Right cardiac atrium (tissue), 5 donors: ENCODE measurements around the gene MRPL17. TPM values are rescaled to one million over a fixed set of nuclear protein-coding genes. Genes with fewer than 3 reads are reported as not detected.

Experiments used
- ATAC-seq, 2 donors: fragments of 200-7000 bp; cut with Tn5 transposase; one replicate each; pipeline versions ENCODE4 v1.8.0 to v1.9.1; 2020; ENCODE audit warnings: moderate library complexity in 2 of 2, mild to moderate bottlenecking in 1 of 2
- DNase-seq, 3 donors: peaks; one replicate each; pipeline ENCODE4 v3.0.0-alpha.2; 2020
- H3K27ac ChIP-seq: one replicate; pipeline ENCODE4 v1.5.1; 2013; ENCODE audit warnings: mild to moderate bottlenecking, low read length, control low read depth, moderate library complexity
- H3K27me3 ChIP-seq: one replicate; pipeline ENCODE4 v1.6.1; 2013; ENCODE audit not compliant: control insufficient read depth, insufficient read depth
- H3K4me1 ChIP-seq: one replicate; pipeline ENCODE4 v1.6.1; 2013; ENCODE audit warnings: low read length; ENCODE audit not compliant: control insufficient read depth, insufficient read depth
- H3K4me3 ChIP-seq: one replicate; pipeline ENCODE4 v1.5.1; 2013; ENCODE audit warnings: low read length, control low read depth
- H3K9me3 ChIP-seq: one replicate; pipeline ENCODE4 v1.6.1; 2013; ENCODE audit warnings: low read length; ENCODE audit not compliant: control insufficient read depth
- WGBS: extraction: QIAGEN DNeasy Blood & Tissue Kit; methylation state at CpG from one replicate; pipeline ENCODE4 v1.1.7; 2013; 5-methylcytosine and 5-hydroxymethylcytosine counted together
- intact Hi-C, 4 donors: fragments of 100-400 bp; cut with DNase I; formaldehyde crosslinking; loops; one replicate each; pipeline versions ENCODE4 v1.11.0 to v1.14.0; 2022 to 2023
- polyA plus RNA-seq: library from polyadenylated mRNA; stranded (reverse); fragments of 200-250 nt; gene quantifications from one replicate; pipeline ENCODE4 v1.2.3, GENCODE V29; 2013
- total RNA-seq, 4 donors: library from RNA; stranded (reverse); fragmentation: NEBNext Ultra II Directional; extraction: Animal tissue kit (Norgen Biotek cat#: 25700); gene quantifications; one replicate each; pipeline ENCODE4 v1.2.1, GENCODE V29; 2021
- donor health status: healthy with polysubstance abuse.
- donor health status: DM: no; HTN: yes; CAD: no.
- donor health status: DM: no; HTN: no; CAD: no.
- donor health status: DM: no; HTN: yes; CAD: no; lungs with severe emphysema.
- donor health status: DM: yes; HTN: yes; CAD: no.

The MRPL17 gene
- total and polyA plus RNA-seq, 5 donors: 36.7 to 45.1 (median 44.1) TPM

DNA sequence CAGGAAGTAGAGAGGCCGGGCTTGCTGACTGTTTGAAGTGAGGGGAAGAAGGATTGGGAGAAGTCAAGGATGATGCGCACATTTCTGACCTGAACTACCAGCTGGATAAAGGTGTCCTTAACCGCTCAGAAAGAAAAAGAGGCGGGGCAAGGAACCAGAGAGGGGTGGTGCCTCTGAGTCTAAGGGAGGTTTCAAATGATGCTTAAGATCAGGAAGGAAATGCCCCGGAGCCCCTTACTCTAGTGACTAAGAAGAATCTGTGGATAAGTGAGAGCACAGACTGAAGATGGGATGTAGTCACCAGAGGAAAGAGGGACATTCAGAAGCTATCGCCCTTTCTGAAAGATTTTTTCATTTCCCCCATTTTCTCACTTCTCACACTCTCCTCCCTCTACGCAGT lies 40.2 kb downstream of the MRPL17 start:
- WGBS: 83% methylated on average over 7 of the region's 7 CpGs
- Histone ChIP-seq H3K9me3 (no peaks in the 10 kb centered on the region), H3K4me3 (no peak overlapping the region), H3K4me1 (peaks cover 12% of the 10 kb centered on the region), H3K27ac (no peak overlapping the region), H3K27me3 (no peaks in the 10 kb centered on the region)
- DNase-seq (no peak), ATAC-seq (no peak)
- intact Hi-C loops: no loop called here

DNA sequence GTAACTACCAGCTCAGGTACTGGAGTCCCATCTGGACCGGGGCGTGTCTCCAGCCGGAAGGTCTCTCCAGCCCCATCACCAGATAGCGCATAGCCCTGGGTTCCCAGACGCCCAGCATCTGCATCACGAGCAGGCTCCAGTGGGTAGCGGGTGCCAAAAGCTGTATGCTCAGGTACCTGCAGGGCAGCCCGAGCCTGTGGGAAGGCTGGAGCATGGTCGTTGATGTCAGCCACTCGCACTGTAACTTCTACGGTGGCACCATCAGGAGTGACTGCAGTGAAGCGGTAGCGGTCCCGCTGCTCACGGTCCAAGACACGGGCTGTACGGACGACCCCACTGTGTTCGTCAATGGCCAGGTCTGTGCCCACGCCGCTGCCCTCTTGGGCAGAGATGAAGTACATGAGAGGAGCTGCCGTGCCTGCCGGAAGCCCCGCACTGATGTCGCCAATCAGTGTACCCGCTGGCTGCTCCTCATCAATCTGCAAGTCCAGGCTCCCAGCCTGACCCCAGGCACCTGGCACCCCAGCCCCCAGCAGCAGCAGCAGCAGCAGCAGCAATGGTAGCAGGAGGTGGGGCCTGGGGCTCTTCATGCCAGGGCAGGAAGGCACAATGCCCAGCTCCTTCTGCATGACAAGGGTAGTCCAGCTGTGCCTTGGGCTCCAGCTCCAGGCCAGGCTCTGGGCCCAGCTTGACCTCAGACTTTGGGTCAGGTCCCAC lies 42.0 kb downstream of the MRPL17 start:
- Histone ChIP-seq H3K9me3 (no peaks in the 10 kb centered on the region), H3K27me3 (no peaks in the 10 kb centered on the region), H3K4me3 (no peak overlapping the region), H3K27ac (no peak overlapping the region), H3K4me1 (peaks cover 7% of the 10 kb centered on the region)
- peak in 1 of 3 donors; percentile 50 for DNase-seq
- intact Hi-C loops: no loop called here
- ATAC-seq: no peak
- 96% methylated on average over 26 of the region's 26 CpGs for WGBS

DNA sequence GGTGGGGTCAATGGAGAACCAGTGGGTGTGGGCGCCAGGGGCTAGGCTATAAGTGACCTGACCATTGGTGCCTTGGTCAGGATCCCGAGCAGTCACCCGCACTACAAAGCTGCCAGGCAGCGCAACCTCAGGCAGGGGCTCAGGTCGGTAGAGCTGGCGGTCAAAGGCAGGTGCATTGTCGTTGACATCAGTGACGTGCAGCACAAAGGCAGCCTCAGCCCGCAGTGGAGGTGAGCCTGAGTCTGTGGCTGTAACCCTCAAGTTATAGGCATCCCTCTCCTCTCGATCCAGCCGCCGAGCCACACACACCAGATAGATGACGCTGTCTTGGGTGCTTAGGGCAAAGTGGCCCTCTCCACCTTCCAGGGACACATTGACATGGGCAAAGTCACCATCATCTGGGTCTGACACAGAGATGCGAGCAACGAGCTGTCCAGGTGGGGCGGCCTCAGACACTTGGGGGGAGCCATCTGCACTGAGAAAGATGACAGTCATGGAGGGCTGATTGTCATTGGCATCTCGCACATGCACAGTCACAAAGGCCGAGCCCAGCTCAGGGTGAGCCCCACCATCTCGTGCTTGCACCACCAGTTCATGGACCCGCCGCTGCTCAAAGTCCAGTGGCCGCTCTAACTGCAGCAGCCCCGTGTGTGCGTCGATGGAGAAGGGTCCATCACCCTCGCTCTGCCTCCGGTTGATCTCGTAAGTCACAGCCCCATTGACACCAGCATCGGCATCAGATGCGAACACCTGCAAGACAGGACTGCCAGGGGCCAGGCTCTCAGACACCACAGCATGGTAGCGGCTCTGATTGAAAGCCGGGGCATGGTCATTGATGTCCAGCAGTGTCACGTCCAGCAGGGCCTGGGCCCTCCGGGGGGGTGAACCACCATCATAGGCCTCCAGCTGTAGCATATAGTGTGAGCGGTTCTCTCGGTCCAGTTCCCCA lies 42.8 kb downstream of the MRPL17 start:
- intact Hi-C loops: no loop called here
- H3K9me3 ChIP-seq: no peaks in the 10 kb centered on the region
- peaks cover 12% of the 10 kb centered on the region for H3K4me1 ChIP-seq
- DNase-seq: peak in 1 of 3 donors; percentile 46
- WGBS: 95% methylated on average over 36 of the region's 36 CpGs
- no peak overlapping the region for H3K27ac ChIP-seq
- H3K4me3 ChIP-seq: no peak overlapping the region
- H3K27me3 ChIP-seq: no peaks in the 10 kb centered on the region
- no peak for ATAC-seq

DNA sequence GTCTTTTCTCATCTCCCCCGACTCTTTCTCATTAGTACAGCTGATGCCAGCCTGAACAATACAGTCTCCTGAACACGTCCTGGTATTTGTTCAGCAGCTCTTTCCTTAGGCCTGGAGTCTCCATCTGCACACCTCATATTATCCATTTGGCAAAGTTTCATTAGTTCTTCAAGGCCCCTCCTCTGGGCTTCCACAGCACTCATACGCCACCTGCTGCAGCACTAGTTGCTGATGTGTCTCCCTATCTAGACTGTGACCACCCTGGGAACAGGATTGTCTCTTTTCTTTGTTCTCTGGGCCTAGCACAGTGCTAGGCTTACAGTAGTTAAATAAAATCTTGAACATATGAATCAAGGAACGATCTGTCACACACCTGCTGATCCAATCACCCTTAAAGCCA lies 44.7 kb downstream of the MRPL17 start:
- intact Hi-C loops: no loop called here
- H3K4me1 ChIP-seq: peaks cover 12% of the 10 kb centered on the region
- WGBS: 60% methylated on average over 4 of the region's 4 CpGs

DNA sequence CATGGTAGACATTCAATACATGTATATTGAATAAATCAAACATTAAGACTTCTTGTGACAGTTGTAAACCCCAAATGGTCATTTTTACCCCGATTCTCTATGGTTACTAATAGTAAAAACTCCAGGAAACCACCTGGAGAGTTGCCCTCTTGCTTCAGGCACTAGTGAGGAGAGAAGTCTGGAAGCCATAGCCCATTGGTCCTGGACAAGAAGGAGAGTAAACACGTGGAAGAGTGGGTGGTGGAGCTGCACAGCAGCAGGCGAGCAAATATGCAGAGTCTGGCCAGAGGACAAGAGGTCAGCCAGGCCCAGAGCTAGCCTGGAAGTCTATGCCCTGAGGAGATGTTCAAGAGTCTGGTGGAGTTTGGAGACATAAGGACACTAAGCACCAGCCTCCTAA lies 45.3 kb downstream of the MRPL17 start:
- H3K9me3 ChIP-seq: no peaks in the 10 kb centered on the region
- DNase-seq (peak; percentile 61 to 86 (median 84)), ATAC-seq (peak; percentile 46 to 66)
- intact Hi-C loops: no loop called here
- no peaks in the 10 kb centered on the region for H3K27me3 ChIP-seq
- no peak overlapping the region for H3K27ac ChIP-seq
- H3K4me1 ChIP-seq: peaks cover 12% of the 10 kb centered on the region
- no peak overlapping the region for H3K4me3 ChIP-seq
- WGBS: 24% methylated on average over 3 of the region's 3 CpGs

More for the DNA sequence above, 44.7 kb downstream of the MRPL17 start:
- no peak overlapping the region for H3K4me3 ChIP-seq
- DNase-seq (no peak), ATAC-seq (no peak)
- no peaks in the 10 kb centered on the region for H3K9me3 ChIP-seq
- H3K27ac ChIP-seq: no peak overlapping the region
- no peaks in the 10 kb centered on the region for H3K27me3 ChIP-seq

DNA sequence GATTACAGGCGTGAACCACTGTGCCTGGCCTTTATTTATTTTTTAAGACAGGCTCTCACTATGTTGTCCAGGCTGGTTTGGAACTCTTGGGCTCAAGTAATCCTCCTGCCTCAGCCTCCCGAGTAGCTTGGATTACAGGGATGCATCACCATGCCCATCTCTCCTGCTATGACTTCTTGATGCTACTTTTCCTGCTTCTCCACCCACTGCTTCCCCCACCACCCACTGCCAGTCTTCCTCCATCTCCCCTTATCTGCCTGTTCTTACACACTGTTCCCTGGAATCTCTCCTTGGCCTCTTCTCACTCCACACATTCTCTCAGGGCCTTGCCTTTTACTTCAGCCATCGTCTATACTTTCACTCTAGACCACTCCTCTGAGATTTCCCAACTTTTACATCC lies 46.7 kb downstream of the MRPL17 start:
- intact Hi-C loops: no loop called here
- Histone ChIP-seq H3K9me3 (no peaks in the 10 kb centered on the region), H3K4me1 (peaks cover 12% of the 10 kb centered on the region), H3K27me3 (no peaks in the 10 kb centered on the region), H3K27ac (peak overlapping the region; percentile 24), H3K4me3 (no peak overlapping the region)
- DNase-seq: no peak
- no peak for ATAC-seq
- 75% methylated on average over 3 of the region's 3 CpGs for WGBS

DNA sequence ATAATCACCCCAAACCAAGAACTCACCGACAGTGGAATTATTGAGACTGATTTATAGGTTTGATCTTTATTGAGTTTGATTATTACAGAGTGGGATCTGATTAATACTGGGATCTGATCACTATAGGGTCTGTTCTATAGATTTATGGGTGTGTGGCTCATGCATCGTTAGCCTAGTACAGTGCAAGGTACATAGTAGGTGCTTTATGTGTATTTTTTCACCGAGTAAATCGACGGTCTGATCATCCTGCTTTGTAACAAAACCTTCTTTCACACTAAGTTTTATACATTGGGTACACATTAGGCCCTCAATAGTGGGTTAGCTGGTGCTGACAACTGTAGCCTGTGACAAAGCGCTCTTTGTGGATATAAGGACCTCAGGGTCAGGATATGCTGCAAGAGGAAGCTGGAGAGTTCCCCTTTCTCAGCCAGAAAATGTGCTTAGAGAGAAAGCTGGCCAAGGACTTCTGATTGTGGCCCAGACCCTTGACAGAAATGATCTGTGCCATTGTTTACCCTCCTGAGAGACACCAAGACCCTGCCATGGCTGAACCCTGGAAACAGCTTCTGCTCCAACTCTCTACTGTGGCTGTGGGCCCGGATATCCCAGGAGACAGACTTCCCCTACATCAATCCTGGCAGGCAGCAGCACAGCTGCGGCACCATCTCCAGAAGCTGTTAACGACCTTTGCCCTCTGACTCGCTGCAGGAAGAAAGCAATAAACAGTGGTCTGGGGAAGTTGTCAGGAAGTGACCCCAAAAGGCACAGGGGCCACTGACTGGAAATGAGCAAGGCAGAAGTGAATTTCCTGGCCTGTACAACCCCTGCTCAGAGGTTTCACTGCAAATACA lies 47.8 kb downstream of the MRPL17 start:
- Histone ChIP-seq H3K27me3 (no peaks in the 10 kb centered on the region), H3K27ac (peak overlapping the region; percentile 74), H3K4me3 (no peak overlapping the region), H3K4me1 (peaks cover 12% of the 10 kb centered on the region), H3K9me3 (no peaks in the 10 kb centered on the region)
- peak; percentile 76 to 93 (median 90) for DNase-seq
- intact Hi-C loops: no loop called here
- WGBS: 31% methylated on average over 10 of the region's 10 CpGs
- ATAC-seq: peak; percentile 87 to 88

DNA sequence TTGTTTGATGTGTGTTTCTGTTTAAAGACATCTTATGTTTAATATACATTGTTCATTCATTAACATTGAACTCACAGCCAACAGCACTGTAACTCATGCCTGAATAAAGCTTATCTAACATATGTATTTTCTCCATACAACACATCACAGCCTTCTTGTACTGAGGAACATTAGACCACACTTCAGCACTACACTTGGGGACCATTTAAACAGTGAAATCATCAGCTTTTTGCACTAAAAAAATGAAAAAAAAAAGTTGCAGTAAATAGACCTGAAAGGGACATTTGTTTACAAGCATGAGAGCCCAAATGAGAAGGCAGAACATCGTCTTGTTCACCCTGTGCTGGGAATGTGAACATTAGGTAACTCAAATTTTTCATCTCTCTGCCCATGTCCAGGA lies 48.6 kb downstream of the MRPL17 start:
- ATAC-seq (no peak), DNase-seq (no peak)
- Histone ChIP-seq H3K27ac (no peak overlapping the region), H3K27me3 (no peaks in the 10 kb centered on the region), H3K9me3 (no peaks in the 10 kb centered on the region), H3K4me3 (no peak overlapping the region), H3K4me1 (peaks cover 12% of the 10 kb centered on the region)
- 63% methylated on average over 1 of the region's 1 CpG for WGBS
- intact Hi-C loops: no loop called here

DNA sequence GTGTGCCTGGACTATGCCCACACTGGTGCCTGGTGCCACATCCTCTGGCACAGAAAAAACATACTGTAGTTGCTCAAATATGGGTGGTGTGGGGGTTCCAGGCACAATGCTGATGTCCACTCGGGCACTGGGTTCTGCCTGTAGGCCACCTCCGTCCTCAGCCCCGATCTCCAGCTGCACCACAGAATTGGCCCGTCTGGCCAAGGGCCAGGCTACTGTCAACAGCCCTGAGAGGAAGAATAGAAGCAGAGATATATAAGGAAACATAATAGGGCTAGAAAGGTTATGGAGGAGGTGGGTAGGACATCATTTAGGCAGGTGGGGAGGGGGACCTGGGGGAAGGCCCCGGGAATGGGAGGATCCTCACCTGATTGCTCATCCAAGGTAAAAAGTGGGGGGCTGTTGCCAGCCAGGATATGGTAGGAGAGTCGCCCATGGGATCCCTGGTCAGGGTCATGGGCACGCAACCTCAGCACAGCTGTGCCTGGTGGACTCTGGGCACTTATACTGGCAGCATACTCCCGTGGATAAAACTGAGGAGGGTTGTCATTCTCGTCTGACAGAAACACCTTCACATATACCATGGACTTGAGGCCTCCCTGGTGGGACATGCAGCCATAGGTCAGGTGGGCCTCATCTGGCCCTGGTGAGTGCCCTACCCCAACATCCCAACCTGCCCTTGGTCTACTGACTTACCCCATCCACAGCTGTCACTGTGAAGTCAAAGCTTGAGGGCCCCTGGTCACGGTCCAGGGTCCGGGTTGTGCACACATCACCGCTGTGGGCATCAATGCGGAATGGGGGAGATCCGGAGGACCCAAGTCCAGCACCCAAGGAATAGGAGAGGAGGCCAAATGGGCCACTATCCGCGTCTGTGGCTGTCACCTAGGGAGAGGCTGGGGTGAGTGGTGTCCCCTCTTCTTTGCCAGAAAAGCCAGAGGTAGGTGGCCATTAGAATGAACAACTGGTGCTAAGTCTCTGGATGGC lies 49.4 kb downstream of the MRPL17 start:
- Histone ChIP-seq H3K4me1 (peaks cover 12% of the 10 kb centered on the region), H3K27me3 (no peaks in the 10 kb centered on the region), H3K4me3 (no peak overlapping the region), H3K27ac (no peak overlapping the region), H3K9me3 (no peaks in the 10 kb centered on the region)
- ATAC-seq (no peak), DNase-seq (peak; percentile 51 to 87 (median 85))
- WGBS: 75% methylated on average over 16 of the region's 16 CpGs
- intact Hi-C loops: no loop called here
